NCI-H748 (cell line): ENCODE results near the gene TEP1.
A peak's percentile ranks its signal among the peaks of the same experiment; 100 is the strongest.
"Not testable (repeated sequence)": the region's sequence is repeated elsewhere in the genome, so short reads cannot be mapped to it uniquely, and the experiment has no call there.

Experiments used
- DNase-seq: peaks from one replicate; lab custom pipeline; 2025; ENCODE audit not compliant: unreplicated experiment; lab: John Stamatoyannopoulos, UW

Gene TEP1

DNA sequence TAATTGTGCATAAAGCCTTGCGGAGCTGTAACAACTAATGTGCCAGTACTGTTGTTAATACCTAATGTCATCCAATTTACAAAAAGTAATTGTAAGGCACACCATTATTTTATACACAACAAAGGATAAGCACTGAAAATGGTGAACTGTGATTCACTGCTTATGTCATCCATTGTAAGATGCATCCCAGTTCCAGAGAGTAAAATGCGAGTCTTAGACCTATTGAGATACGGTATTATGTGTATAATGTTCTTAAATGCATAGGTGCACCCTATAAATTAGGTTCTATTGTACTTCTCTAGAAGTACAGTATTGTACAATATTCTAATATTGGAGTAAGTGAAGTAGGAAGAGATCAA, 69.5 kb downstream of the TEP1 start:
- peak; percentile 46 for DNase-seq

DNA sequence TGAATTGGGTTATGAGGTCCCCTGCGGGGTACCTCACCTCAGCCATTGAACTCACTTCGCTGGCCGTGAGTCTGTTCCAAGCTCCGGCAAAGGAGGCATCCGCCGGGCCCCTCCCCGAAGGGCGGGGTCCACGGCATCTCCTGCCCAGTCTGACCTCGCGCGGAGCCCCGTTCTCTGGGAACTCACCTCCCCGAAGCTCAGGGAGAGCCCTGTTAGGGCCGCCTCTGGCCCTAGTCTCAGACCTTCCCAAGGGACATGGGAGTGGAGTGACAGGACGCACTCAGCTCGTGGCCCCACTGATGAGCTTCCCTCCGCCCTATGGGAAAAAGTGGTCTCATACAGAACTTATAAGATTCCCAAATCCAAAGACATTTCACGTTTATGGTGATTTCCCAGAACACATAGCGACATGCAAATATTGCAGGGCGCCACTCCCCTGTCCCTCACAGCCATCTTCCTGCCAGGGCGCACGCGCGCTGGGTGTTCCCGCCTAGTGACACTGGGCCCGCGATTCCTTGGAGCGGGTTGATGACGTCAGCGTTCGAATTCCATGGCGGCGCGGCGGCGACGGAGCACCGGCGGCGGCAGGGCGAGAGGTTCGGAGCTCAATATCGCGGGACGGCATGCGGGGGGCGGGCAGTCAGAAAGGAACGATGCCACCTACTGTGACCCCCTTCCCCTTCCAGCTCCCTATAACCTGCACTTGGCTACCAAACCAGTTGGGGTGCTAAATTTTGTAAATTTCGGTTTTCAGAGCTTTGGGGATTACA, 70.0 kb downstream of the TEP1 start, which contains the start of gene PARP2:
TSS of gene PARP2 (plus strand) at position 544 of the 770 bp plus-strand sequence. CDS start at position 551, 7 bp downstream.
- DNase-seq = peak; percentile 100

DNA sequence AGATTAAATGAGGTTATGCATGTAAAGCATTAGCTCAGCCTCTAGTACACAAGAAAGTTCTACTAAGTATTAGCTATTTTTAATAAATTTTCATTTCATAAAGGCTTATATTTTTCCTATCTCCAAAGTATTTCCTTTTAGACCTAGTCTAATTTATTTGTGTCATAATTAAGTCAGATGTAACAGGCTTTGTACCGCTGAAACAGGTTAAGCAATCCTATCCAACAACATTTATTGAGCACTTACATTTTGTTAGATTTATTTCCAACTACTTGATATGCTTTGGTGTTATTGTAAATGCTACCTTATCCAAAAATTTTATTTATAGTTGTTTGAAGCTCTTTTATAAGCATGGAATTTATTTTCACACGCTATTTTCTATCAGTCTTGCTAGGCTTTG, 71.7 kb downstream of the TEP1 start:
- no peak for DNase-seq

GRCh38 chr14:20341032-20341431, 72.3 kb downstream of the TEP1 start:
- not testable (repeated sequence) for DNase-seq

DNA sequence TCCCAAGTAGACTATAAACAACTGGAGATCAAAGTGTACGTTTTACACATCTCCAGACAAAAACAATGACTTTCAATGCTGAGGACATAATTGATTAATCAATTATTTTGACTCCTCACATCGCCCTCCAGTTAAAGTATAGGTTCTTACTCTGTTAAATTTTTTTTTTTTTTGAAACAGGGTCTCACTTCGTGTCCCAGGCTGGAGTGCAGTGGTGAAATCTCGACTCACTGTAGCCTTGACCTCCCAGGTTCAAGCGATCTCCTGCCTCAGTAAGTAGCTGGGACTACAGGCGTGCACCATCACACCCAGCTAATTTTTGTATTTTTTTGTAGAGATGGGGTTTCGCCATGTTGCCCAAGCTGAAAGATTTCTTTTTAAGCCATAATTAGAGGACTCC, 79.3 kb downstream of the TEP1 start:
- DNase-seq = no peak

GRCh38 chr14:20333494-20333841, 79.8 kb downstream of the TEP1 start:
- DNase-seq = no peak

DNA sequence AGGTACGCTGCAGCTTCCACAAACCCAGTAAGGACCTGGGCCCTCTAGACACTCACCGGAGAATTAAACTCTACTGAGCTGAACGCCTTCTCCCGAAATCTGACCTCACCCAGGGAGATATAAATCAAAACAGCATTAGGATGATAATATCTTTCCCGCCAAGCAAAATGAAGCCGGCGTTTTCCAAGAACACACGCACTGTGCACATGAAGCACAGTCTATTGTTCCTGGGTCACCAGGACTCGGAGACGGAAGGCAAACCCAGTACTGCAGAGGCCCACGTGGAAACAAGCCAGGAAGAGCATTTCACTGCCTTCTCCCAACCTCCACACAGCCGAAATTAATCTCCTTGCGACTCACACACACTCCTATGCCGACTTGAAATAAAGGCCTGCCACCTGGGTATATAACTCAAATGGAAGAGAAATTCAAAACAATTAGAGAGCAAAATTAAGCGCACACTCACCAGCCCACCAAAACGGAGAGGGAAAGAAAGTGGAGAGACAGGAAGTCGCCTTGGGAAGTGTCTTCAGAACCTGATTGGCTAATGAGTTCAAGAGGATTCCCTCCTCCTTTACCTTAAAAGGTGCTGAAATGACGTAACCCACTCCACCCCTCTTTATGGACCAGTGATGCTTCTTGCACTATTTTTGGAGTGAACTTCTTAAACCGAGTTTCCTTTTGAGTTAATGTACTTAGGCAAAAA, 80.4 kb downstream of the TEP1 start, which contains the start of gene CCNB1IP1:
TSS of gene CCNB1IP1 (minus strand) at position 492 of the 706 bp plus-strand sequence. CDS start 16,756 bp downstream, outside the sequence.
- peak; percentile 93 for DNase-seq

- DNase-seq = peak; percentile 34
Observed at GRCh38 chr14:20332431-20332787, 80.9 kb downstream of the TEP1 start.

DNA sequence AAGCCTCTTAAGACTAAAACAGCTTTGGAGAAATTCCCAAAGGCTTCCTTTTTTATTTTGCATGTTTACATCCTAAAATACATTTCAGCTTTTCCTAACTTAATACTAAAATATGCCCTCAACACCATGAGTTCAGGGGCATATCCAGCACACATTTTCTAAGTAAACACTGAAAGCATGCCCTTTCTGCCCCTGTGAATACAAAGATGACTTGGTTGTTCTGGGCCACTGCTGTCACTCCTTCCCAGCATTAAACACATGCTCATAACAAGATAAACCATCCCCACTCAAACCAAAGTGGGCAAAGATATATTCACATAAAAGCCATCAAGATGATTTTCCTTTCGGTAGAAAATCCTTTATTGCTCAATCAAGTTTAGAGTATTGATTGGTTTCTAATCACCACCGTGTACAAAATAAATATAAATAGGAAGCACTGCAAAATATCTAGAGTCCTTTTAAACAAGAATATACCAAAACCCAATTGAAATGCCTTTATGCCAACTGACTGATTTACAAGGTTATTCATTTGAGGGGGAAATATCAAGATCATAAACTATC, 82.2 kb downstream of the TEP1 start:
- DNase-seq = no peak

- DNase-seq = no peak
Observed at GRCh38 chr14:20329355-20329754, 83.9 kb downstream of the TEP1 start.

GRCh38 chr14:20328705-20329104, 84.6 kb downstream of the TEP1 start:
- DNase-seq = no peak

DNA sequence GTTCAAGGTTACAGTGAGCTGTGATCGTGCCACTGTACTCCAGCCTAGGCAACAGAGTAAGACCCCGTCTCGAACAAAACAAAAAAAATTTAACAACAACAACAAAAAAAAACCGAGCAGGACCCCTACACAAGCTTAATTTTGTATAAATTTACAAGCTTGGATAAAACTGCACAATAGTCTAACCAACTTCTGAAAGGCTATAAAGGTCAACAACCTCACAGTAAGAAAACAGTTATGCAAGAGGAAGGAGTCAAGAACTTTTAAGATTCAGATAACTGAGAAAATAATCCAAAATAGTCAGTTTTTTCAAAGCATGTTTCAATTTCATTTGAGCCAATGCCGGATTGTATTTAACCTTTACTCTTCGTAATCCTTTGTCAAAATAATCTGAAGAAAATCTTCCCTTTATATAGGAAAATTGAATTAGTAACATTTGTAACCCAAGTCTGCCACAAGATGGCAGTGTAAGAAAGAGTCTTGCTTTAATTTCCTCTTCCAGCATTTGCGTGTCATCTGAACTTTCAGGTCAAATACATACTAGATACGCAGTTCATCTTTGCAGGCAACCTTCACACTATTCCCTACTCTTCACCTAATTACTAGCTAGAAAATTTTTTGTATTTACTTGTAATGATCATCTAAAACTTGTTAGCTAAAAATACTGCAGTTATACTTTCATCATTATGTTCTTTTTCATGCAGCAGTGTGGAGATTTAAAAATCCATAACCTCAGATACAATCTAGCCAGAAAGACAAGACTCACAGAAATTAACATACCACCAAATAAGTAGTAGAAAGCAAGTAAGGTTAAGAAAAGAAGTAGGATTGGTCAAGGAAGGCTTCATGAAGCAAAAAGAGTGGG, 86.1 kb downstream of the TEP1 start:
- peak; percentile 67 for DNase-seq

DNA sequence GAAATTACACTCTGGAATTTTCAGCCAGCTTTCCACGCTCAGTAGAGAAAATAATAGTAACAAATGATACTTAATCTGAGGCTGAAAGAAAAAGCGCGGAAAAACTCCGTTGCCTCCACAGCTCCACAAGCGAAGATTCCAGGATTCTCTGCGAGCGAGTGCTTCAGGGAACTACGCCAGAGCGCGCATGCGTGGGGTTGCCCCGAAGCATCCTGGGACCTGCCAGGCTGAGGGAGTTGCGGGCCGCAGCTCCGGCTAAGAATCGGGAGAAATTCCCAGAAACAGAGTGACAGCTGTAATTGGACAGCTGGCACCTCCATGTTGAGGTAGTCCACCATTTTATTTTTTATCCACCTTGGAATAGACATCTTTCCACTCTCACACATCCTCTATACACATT, 95.6 kb downstream of the TEP1 start:
- no peak for DNase-seq
